Hematopoietic multipotent progenitor cell treated with erythropoietin and hydrocortisone succinate and interleukin-3 and kit ligand, for 17 days (in vitro differentiated cells): ENCODE measurements around the gene SH3PXD2A.
A peak's percentile ranks its signal among the peaks of the same experiment; 100 is the strongest.
"Not testable (repeated sequence)": the region's sequence is repeated elsewhere in the genome, so short reads cannot be mapped to it uniquely, and the experiment has no call there.

Source experiments
- DNase-seq: peaks from one replicate; pipeline ENCODE4 v3.0.0-alpha.2; 2015; ENCODE audit warnings: low spot score

SH3PXD2A gene

GRCh38 chr10:103765168-103765567 is 90.2 kb downstream of the SH3PXD2A start:
- DNase-seq: no peak

- DNase-seq: no peak
Measured at GRCh38 chr10:103764296-103765088, 90.9 kb downstream of the SH3PXD2A start.

GRCh38 chr10:103763374-103764202 is 91.8 kb downstream of the SH3PXD2A start:
- DNase-seq: no peak

GRCh38 chr10:103762916-103763315 is 92.5 kb downstream of the SH3PXD2A start:
- no peak for DNase-seq

GRCh38 chr10:103762162-103762561 is 93.2 kb downstream of the SH3PXD2A start:
- DNase-seq: no peak

GRCh38 chr10:103761075-103761920 is 94.1 kb downstream of the SH3PXD2A start:
- DNase-seq: no peak

GRCh38 chr10:103760233-103760632 is 95.1 kb downstream of the SH3PXD2A start:
- not testable (repeated sequence) for DNase-seq

GRCh38 chr10:103759100-103759781 is 96.1 kb downstream of the SH3PXD2A start:
- DNase-seq: no peak

- DNase-seq: no peak
Measured at GRCh38 chr10:103758294-103758681, 97.1 kb downstream of the SH3PXD2A start.

- DNase-seq: no peak
Measured at GRCh38 chr10:103757531-103758293, 97.7 kb downstream of the SH3PXD2A start.

GRCh38 chr10:103756277-103756869 is 99.0 kb downstream of the SH3PXD2A start:
- DNase-seq: no peak

- peak; percentile 53 for DNase-seq
Measured at GRCh38 chr10:103752680-103753248, 102.6 kb downstream of the SH3PXD2A start.

- DNase-seq: no peak
Measured at GRCh38 chr10:103751667-103752290, 103.6 kb downstream of the SH3PXD2A start.

GRCh38 chr10:103750836-103751235 is 104.5 kb downstream of the SH3PXD2A start:
- DNase-seq: no peak

GRCh38 chr10:103749779-103750178 is 105.6 kb downstream of the SH3PXD2A start:
- DNase-seq: no peak

- DNase-seq: no peak
Measured at GRCh38 chr10:103748020-103748419, 107.4 kb downstream of the SH3PXD2A start.

- no peak for DNase-seq
Measured at GRCh38 chr10:103747193-103747865, 108.0 kb downstream of the SH3PXD2A start.

- no peak for DNase-seq
Measured at GRCh38 chr10:103746598-103746997, 108.8 kb downstream of the SH3PXD2A start.
